ENCODE data around the gene TANGO6.

Gene TANGO6

GRCh38 chr16:68961778-68962402 is 118.6 kb downstream of the TANGO6 start:
- Histone ChIP-seq H3K4me1 (ENCODE audit: control insufficient read depth, insufficient read depth, low read length) (no peaks in the 10 kb centered on the region), H3K9me3 (ENCODE audit: control insufficient read depth in 2 of 2, low read length in 2 of 2) (no peaks in the 10 kb centered on the region), H3K4me3 (ENCODE audit: low read length in 2 of 2) (no peak overlapping the region), H3K9ac (ENCODE audit: low read length in 2 of 2) (no peak overlapping the region), H3K27me3 (ENCODE audit: control insufficient read depth in 1 of 2, insufficient read depth in 2 of 2, low read length in 2 of 2) (no peaks in the 10 kb centered on the region), H3K27ac (ENCODE audit: low read length) (no peak overlapping the region), H3K36me3 (ENCODE audit: control insufficient read depth in 2 of 2, insufficient read depth in 2 of 2, low read length in 2 of 2) (peaks cover 0 to 4% of the 10 kb centered on the region in 2 donors)

DNA sequence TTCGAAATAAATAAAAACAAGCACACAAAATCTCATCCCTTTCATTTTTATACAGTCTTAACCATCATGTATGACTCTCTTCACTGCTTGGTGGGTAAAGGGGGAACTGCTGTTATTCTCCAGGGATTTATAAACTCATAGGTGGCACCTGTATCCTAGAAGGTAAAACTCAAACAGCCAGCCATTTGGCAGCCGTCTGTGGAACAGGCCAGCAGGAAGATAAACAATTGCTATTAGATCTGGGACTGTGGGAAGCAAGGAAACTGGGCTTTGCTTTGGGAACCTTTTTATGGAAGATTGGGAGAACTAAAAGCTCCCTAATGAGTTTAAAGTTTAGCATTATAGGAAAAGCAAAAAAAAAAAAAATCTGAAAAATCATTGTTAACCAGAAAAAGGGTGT is 126.0 kb downstream of the TANGO6 start:
- Histone ChIP-seq H3K27me3 (ENCODE audit: control insufficient read depth in 1 of 2, insufficient read depth in 2 of 2, low read length in 2 of 2) (no peaks in the 10 kb centered on the region), H3K9me3 (ENCODE audit: control insufficient read depth in 2 of 2, low read length in 2 of 2) (no peaks in the 10 kb centered on the region), H3K4me3 (ENCODE audit: low read length in 2 of 2) (no peak overlapping the region), H3K4me1 (ENCODE audit: control insufficient read depth, insufficient read depth, low read length) (no peaks in the 10 kb centered on the region), H3K27ac (ENCODE audit: low read length) (no peak overlapping the region), H3K9ac (ENCODE audit: low read length in 2 of 2) (no peak overlapping the region), H3K36me3 (ENCODE audit: control insufficient read depth in 2 of 2, insufficient read depth in 2 of 2, low read length in 2 of 2) (peaks cover 3 to 9% of the 10 kb centered on the region in 2 donors)

DNA sequence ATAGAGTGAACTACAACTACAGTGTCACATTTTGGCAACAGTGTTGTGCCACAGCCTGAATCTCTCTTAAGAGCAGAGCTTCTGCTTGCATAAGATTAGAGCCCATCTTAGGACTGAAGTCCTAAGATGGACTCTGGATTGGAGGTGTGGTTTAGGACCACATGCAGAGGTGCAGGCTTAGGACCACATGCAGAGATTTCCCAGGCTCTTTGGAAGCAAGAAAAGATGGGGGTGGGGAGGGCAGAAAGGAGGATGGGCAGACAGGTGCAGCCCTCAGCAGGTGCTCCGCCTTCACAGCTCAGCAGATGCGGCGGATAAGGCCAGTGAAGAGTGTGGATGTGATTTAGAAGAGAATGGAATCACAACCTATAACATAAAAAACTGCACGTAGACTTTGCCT is 128.7 kb downstream of the TANGO6 start:
- Histone ChIP-seq H3K9me3 (ENCODE audit: control insufficient read depth in 2 of 2, low read length in 2 of 2) (no peaks in the 10 kb centered on the region), H3K4me3 (ENCODE audit: low read length in 2 of 2) (no peak overlapping the region), H3K27me3 (ENCODE audit: control insufficient read depth in 1 of 2, insufficient read depth in 2 of 2, low read length in 2 of 2) (no peaks in the 10 kb centered on the region), H3K4me1 (ENCODE audit: control insufficient read depth, insufficient read depth, low read length) (no peaks in the 10 kb centered on the region), H3K27ac (ENCODE audit: low read length) (no peak overlapping the region), H3K9ac (ENCODE audit: low read length in 2 of 2) (no peak overlapping the region), H3K36me3 (ENCODE audit: control insufficient read depth in 2 of 2, insufficient read depth in 2 of 2, low read length in 2 of 2) (peaks cover 8 to 16% of the 10 kb centered on the region in 2 donors)

- H3K36me3 ChIP-seq (ENCODE audit: control insufficient read depth in 2 of 2, insufficient read depth in 2 of 2, low read length in 2 of 2), result peaks cover 8 to 16% of the 10 kb centered on the region in 2 donors
- H3K4me3 ChIP-seq (ENCODE audit: low read length in 2 of 2), result no peak overlapping the region
- no peaks in the 10 kb centered on the region for H3K27me3 ChIP-seq (ENCODE audit: control insufficient read depth in 1 of 2, insufficient read depth in 2 of 2, low read length in 2 of 2)
- no peaks in the 10 kb centered on the region for H3K4me1 ChIP-seq (ENCODE audit: control insufficient read depth, insufficient read depth, low read length)
- no peaks in the 10 kb centered on the region for H3K9me3 ChIP-seq (ENCODE audit: control insufficient read depth in 2 of 2, low read length in 2 of 2)
- no peak overlapping the region for H3K27ac ChIP-seq (ENCODE audit: low read length)
- no peak overlapping the region for H3K9ac ChIP-seq (ENCODE audit: low read length in 2 of 2)
These were observed 129.4 kb downstream of the TANGO6 start for GRCh38 chr16:68972720-68973119.

DNA sequence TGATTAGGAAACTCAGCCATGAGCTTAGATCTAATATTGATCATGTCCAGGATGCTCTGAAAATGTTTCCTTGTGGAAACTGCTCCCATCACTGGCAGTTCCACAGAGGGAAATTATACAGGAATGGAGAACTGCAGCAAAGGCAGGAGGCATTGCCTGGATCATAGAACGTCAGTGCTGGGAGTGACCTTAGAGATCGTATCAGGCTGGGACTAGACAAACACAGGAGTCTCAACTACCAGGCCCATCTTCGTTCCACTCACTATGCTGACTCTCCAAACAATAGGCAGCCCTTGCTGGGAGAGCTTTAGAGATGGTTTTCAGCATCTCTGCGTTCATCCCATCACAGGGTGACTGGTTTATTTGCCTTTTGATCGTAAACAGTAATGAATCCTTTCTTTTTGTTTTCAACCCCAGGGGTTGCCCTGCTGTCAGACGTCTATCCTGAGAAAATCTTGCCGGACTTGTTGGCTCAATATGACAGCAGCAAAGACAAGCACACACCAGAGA is 130.3 kb downstream of the TANGO6 start:
- Histone ChIP-seq H3K27ac (ENCODE audit: low read length) (no peak overlapping the region), H3K4me3 (ENCODE audit: low read length in 2 of 2) (no peak overlapping the region), H3K4me1 (ENCODE audit: control insufficient read depth, insufficient read depth, low read length) (no peaks in the 10 kb centered on the region), H3K9ac (ENCODE audit: low read length in 2 of 2) (no peak overlapping the region), H3K36me3 (ENCODE audit: control insufficient read depth in 2 of 2, insufficient read depth in 2 of 2, low read length in 2 of 2) (peaks cover 10 to 16% of the 10 kb centered on the region in 2 donors), H3K27me3 (ENCODE audit: control insufficient read depth in 1 of 2, insufficient read depth in 2 of 2, low read length in 2 of 2) (no peaks in the 10 kb centered on the region), H3K9me3 (ENCODE audit: control insufficient read depth in 2 of 2, low read length in 2 of 2) (no peaks in the 10 kb centered on the region)

GRCh38 chr16:68978303-68978954 is 135.1 kb downstream of the TANGO6 start:
- Histone ChIP-seq H3K9me3 (ENCODE audit: control insufficient read depth in 2 of 2, low read length in 2 of 2) (no peaks in the 10 kb centered on the region), H3K36me3 (ENCODE audit: control insufficient read depth in 2 of 2, insufficient read depth in 2 of 2, low read length in 2 of 2) (peaks cover 10 to 16% of the 10 kb centered on the region in 2 donors), H3K27ac (ENCODE audit: low read length) (no peak overlapping the region), H3K27me3 (ENCODE audit: control insufficient read depth in 1 of 2, insufficient read depth in 2 of 2, low read length in 2 of 2) (no peaks in the 10 kb centered on the region), H3K9ac (ENCODE audit: low read length in 2 of 2) (no peak overlapping the region), H3K4me1 (ENCODE audit: control insufficient read depth, insufficient read depth, low read length) (no peaks in the 10 kb centered on the region), H3K4me3 (ENCODE audit: low read length in 2 of 2) (no peak overlapping the region)

DNA sequence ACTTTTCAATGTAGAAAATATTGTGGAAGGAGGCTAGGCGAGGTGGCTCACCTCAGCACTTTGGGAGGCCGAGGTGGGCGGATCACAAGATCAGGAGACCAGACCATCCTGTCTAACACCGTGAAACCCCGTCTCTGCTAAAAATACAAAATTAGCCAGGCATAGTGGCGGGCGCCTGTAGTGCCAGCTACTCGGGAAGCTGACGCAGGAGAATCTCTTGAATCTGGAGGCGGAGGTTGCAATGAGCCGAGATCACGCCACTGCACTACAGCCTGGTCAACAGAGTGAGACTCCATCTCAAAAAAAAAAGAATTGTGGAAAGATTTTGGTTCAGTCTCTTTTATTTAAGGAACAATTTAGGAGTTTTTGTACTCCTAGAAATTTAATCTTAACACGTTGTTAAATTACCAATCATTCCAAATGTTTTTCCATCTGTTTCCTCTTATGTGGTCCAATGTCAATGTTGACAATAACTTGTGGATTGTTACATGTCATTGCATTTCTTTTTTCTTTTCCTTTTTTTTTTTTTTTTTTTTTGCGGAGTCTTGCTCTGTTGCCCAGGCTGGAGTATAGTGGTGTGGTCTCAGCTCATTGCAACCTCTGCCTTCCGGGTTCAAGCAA is 137.5 kb downstream of the TANGO6 start:
- Histone ChIP-seq H3K27me3 (ENCODE audit: control insufficient read depth in 1 of 2, insufficient read depth in 2 of 2, low read length in 2 of 2) (no peaks in the 10 kb centered on the region), H3K4me1 (ENCODE audit: control insufficient read depth, insufficient read depth, low read length) (no peaks in the 10 kb centered on the region), H3K36me3 (ENCODE audit: control insufficient read depth in 2 of 2, insufficient read depth in 2 of 2, low read length in 2 of 2) (peaks cover 2 to 4% of the 10 kb centered on the region in 2 donors), H3K27ac (ENCODE audit: low read length) (no peak overlapping the region), H3K4me3 (ENCODE audit: low read length in 2 of 2) (no peak overlapping the region), H3K9ac (ENCODE audit: low read length in 2 of 2) (no peak overlapping the region), H3K9me3 (ENCODE audit: control insufficient read depth in 2 of 2, low read length in 2 of 2) (no peaks in the 10 kb centered on the region)

- Histone ChIP-seq H3K27ac (ENCODE audit: low read length) (no peak overlapping the region), H3K4me1 (ENCODE audit: control insufficient read depth, insufficient read depth, low read length) (no peaks in the 10 kb centered on the region), H3K9ac (ENCODE audit: low read length in 2 of 2) (no peak overlapping the region), H3K9me3 (ENCODE audit: control insufficient read depth in 2 of 2, low read length in 2 of 2) (no peaks in the 10 kb centered on the region), H3K4me3 (ENCODE audit: low read length in 2 of 2) (no peak overlapping the region), H3K36me3 (ENCODE audit: control insufficient read depth in 2 of 2, insufficient read depth in 2 of 2, low read length in 2 of 2) (peaks cover 2 to 3% of the 10 kb centered on the region in 2 donors), H3K27me3 (ENCODE audit: control insufficient read depth in 1 of 2, insufficient read depth in 2 of 2, low read length in 2 of 2) (no peaks in the 10 kb centered on the region)
These were observed 138.6 kb downstream of the TANGO6 start for GRCh38 chr16:68981971-68982370.

- H3K9ac ChIP-seq (ENCODE audit: low read length in 2 of 2), result no peak overlapping the region
- no peaks in the 10 kb centered on the region for H3K4me1 ChIP-seq (ENCODE audit: control insufficient read depth, insufficient read depth, low read length)
- no peaks in the 10 kb centered on the region for H3K9me3 ChIP-seq (ENCODE audit: control insufficient read depth in 2 of 2, low read length in 2 of 2)
- peaks cover 0 to 2% of the 10 kb centered on the region in 2 donors for H3K36me3 ChIP-seq (ENCODE audit: control insufficient read depth in 2 of 2, insufficient read depth in 2 of 2, low read length in 2 of 2)
- H3K27me3 ChIP-seq (ENCODE audit: control insufficient read depth in 1 of 2, insufficient read depth in 2 of 2, low read length in 2 of 2), result no peaks in the 10 kb centered on the region
- H3K27ac ChIP-seq (ENCODE audit: low read length), result no peak overlapping the region
- H3K4me3 ChIP-seq (ENCODE audit: low read length in 2 of 2), result no peak overlapping the region
These were observed 141.1 kb downstream of the TANGO6 start for GRCh38 chr16:68984467-68984866.

DNA sequence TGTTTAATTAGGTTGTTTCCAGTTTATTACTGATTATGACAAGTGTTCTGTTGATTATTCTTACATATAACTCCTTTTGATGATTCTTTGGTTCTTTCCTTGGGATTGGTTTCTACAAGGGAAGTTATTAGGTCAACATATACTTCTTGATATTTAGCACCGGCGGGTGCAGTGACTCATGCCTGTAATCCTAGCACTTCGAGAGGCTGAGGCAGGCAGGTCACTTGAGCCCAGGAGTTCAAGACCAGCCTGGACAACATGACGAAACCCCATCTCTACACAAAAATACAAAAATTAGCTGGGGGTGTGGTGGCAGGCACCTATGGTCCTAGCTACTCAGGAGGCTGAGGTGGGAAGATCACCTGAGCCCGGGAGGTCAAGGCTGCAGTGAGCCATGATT is 141.9 kb downstream of the TANGO6 start:
- Histone ChIP-seq H3K27ac (ENCODE audit: low read length) (no peak overlapping the region), H3K4me1 (ENCODE audit: control insufficient read depth, insufficient read depth, low read length) (no peaks in the 10 kb centered on the region), H3K36me3 (ENCODE audit: control insufficient read depth in 2 of 2, insufficient read depth in 2 of 2, low read length in 2 of 2) (peaks cover 0 to 2% of the 10 kb centered on the region in 2 donors)

GRCh38 chr16:68985855-68986254 is 142.5 kb downstream of the TANGO6 start:
- no peaks in the 10 kb centered on the region for H3K4me1 ChIP-seq (ENCODE audit: control insufficient read depth, insufficient read depth, low read length)
- peaks cover 0 to 2% of the 10 kb centered on the region in 2 donors for H3K36me3 ChIP-seq (ENCODE audit: control insufficient read depth in 2 of 2, insufficient read depth in 2 of 2, low read length in 2 of 2)
- H3K27ac ChIP-seq (ENCODE audit: low read length), result no peak overlapping the region
- H3K9me3 ChIP-seq (ENCODE audit: control insufficient read depth in 2 of 2, low read length in 2 of 2), result no peaks in the 10 kb centered on the region
- H3K9ac ChIP-seq (ENCODE audit: low read length in 2 of 2), result peak overlapping the region in 1 of 2 donors; percentile 1
- no peak overlapping the region for H3K4me3 ChIP-seq (ENCODE audit: low read length in 2 of 2)
- no peaks in the 10 kb centered on the region for H3K27me3 ChIP-seq (ENCODE audit: control insufficient read depth in 1 of 2, insufficient read depth in 2 of 2, low read length in 2 of 2)

More for the DNA sequence above, 141.9 kb downstream of the TANGO6 start:
- no peaks in the 10 kb centered on the region for H3K27me3 ChIP-seq (ENCODE audit: control insufficient read depth in 1 of 2, insufficient read depth in 2 of 2, low read length in 2 of 2)
- H3K9ac ChIP-seq (ENCODE audit: low read length in 2 of 2), result no peak overlapping the region
- H3K9me3 ChIP-seq (ENCODE audit: control insufficient read depth in 2 of 2, low read length in 2 of 2), result no peaks in the 10 kb centered on the region
- no peak overlapping the region for H3K4me3 ChIP-seq (ENCODE audit: low read length in 2 of 2)
